ENCODE data around the gene PCDHGA8.
"Not testable (repeated sequence)": the region's sequence is repeated elsewhere in the genome, so short reads cannot be mapped to it uniquely, and the experiment has no call there.

Gene PCDHGA8

DNA sequence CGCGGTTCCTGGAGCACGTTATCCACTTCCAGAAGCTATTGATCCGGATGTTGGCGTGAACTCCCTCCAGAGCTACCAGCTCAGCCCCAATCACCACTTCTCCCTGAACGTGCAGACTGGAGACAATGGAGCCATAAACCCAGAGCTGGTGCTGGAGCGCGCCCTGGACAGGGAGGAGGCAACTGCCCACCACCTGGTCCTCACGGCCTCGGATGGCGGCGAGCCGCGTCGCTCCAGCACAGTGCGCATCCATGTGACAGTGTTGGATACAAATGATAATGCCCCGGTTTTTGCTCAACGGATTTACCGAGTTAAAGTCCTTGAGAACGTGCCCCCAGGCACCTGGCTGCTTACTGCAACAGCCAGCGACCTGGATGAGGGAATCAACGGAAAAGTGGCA lies 11.0 kb downstream of the PCDHGA8 start:
- DNase-seq (ENCODE audit: low spot score): no peak

DNA sequence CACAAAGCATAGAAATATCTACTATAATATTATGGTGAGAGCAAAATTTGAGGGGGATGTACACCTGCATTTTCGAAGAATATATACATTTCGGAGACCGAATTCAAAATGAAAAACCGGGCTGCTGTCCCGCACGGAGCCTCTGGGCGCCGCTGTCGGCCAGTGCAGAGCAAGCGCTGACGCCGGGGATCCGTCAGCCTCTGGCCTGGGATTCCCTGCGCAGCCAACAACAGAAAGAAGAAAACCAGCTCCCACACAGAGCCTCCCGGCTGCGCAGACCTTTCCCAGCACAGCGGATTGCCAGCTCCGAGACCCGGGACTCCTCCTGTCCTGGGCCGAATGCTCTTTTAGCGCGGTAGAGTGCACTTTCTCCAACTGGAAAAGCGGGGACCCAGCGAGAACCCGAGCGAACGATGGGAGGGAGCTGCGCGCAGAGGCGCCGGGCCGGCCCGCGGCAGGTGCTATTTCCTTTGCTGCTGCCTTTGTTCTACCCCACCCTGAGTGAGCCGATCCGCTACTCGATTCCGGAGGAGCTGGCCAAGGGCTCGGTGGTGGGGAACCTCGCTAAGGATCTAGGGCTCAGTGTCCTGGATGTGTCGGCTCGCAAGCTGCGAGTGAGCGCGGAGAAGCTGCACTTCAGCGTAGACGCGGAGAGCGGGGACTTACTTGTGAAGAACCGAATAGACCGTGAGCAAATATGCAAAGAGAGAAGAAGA lies 15.5 kb downstream of the PCDHGA8 start, which contains the start of gene PCDHGB6:
PCDHGB6 (plus strand) TSS at position 232 of the 716 bp plus-strand sequence; CDS start at position 414, 182 bp downstream.
- peak; percentile 17 for DNase-seq (ENCODE audit: low spot score)

DNA sequence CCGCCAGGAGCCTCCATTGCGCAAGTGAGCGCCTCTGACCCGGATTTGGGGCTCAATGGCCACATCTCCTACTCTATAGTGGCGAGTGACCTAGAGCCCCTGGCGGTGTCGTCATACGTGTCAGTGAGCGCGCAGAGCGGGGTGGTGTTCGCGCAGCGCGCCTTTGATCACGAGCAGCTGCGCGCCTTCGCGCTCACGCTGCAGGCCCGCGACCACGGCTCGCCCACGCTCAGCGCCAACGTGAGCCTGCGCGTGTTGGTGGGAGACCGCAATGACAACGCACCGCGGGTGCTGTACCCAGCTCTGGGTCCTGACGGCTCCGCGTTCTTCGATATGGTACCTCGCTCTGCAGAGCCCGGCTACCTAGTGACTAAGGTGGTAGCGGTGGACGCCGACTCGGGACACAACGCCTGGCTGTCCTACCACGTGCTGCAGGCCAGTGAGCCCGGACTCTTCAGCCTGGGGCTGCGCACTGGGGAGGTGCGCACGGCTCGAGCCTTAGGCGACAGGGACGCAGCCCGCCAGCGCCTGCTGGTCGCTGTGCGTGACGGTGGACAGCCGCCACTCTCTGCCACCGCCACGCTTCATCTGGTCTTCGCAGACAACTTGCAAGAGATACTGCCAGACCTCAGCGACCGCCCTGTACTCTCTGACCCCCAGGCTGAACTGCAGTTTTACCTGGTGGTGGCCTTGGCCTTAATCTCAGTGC lies 17.3 kb downstream of the PCDHGA8 start:
- DNase-seq (ENCODE audit: low spot score): no peak

DNA sequence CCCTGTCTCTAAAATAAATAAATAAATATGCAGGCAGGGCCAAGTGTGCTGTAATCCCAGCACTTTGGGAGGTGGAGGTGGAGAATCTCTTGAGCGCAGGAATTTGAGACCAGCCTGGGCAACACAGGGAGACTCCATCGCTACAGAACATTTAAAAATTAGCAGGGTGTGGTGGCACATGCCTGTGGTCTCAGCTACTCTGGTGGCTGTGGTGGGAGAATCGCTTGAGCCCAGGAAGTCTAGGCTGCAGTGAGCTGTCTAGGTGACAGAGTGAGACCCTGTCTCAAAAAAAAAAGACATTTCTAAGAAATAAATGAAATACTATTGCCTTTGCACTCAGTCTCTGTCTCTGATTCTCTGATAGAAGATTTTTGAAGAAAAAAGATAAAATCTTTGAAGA lies 19.1 kb downstream of the PCDHGA8 start:
- DNase-seq (ENCODE audit: low spot score): no peak

DNA sequence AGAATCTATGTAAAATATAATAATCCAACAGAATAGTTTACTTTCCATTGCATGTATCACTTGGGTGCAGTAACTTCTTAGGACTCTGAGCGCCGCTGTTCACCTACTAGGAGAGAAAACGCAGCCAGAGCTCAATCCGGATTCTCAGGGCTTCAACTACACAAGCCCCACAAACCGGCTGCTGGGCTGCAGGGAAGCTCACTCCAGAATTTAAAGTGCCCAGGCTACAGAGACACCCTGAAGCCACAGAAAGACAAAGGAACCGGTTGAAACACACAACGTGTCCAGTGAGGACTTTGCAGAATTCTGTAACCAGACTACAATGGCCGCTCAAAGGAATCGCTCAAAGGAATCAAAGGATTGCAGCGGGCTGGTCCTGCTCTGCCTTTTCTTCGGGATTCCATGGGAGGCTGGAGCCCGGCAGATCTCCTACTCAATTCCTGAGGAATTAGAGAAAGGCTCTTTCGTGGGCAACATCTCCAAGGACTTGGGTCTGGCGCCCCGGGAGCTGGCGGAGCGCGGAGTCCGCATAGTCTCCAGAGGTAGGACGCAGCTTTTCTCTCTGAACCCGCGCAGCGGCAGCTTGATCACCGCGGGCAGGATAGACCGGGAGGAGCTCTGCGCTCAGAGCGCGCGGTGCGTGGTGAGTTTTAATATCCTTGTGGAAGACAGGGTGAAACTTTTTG lies 20.6 kb downstream of the PCDHGA8 start, which contains the start of gene PCDHGA10:
PCDHGA10 (plus strand) TSS at position 134 of the 686 bp plus-strand sequence; CDS start at position 323, 189 bp downstream.
- peak; percentile 53 for DNase-seq (ENCODE audit: low spot score)

DNA sequence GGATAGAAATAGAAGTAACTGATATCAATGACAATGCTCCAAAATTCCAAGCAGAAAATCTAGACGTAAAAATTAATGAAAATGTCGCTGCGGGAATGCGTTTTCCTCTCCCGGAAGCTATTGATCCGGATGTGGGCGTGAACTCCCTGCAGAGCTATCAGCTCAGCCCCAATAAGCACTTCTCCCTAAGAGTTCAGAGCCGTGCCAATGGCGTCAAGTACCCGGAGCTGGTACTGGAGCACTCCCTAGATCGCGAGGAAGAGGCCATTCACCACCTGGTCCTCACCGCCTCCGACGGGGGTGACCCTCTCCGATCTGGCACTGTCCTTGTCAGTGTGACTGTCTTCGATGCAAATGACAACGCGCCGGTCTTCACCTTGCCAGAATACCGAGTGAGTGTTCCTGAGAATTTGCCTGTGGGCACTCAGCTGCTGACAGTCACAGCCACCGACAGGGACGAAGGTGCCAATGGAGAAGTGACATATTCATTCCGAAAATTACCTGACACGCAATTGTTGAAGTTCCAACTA lies 21.2 kb downstream of the PCDHGA8 start:
- DNase-seq (ENCODE audit: low spot score): no peak

DNA sequence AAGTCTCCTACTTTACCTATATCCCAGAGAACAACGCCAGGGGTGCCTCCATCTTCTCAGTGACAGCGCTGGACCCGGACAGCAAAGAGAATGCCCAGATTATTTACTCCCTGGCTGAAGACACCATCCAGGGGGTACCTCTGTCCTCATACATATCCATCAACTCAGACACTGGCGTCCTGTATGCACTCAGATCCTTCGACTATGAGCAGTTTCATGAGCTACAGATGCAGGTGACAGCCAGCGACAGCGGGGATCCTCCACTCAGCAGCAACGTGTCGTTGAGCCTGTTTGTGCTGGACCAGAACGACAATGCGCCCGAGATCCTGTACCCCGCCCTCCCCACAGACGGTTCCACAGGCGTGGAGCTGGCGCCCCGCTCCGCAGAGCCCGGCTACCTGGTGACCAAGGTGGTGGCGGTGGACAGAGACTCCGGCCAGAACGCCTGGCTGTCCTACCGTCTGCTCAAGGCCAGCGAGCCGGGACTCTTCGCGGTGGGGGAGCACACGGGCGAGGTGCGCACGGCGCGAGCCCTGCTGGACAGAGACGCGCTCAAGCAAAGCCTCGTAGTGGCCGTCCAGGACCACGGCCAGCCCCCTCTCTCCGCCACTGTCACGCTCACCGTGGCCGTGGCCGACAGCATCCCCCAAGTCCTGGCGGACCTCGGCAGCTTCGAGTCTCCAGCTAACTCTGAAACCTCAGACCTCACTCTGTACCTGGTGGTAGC lies 22.3 kb downstream of the PCDHGA8 start:
- not testable (repeated sequence) for DNase-seq (ENCODE audit: low spot score)

DNA sequence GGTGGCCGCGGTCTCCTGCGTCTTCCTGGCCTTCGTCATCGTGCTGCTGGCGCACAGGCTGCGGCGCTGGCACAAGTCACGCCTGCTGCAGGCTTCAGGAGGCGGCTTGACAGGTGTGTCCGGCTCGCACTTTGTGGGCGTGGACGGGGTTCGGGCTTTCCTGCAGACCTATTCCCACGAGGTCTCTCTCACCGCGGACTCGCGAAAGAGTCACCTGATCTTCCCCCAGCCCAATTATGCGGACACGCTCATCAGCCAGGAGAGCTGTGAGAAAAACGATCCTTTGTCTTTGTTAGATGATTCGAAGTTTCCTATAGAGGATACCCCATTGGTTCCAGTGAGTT lies 22.8 kb downstream of the PCDHGA8 start:
- not testable (repeated sequence) for DNase-seq (ENCODE audit: low spot score)

DNA sequence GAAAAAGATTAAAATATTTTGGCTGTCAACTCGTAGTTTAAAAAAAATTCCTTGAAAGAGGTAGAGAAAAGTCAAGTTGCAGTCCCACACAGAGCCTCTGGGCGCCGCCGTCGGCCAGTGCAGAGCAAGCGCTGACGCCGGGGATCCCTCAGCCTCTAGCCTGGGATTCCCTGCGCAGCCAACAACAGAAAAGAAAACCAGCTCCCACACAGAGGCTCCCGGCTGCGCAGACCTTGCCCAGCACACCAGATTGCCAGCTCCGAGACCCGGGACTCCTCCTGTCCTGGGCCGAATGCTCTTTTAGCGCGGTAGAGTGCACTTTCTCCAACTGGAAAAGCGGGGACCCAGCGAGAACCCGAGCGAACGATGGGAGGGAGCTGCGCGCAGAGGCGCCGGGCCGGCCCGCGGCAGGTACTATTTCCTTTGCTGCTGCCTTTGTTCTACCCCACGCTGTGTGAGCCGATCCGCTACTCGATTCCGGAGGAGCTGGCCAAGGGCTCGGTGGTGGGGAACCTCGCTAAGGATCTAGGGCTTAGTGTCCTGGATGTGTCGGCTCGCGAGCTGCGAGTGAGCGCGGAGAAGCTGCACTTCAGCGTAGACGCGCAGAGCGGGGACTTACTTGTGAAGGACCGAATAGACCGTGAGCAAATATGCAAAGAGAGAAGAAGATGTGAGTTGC lies 25.2 kb downstream of the PCDHGA8 start, which contains the start of gene PCDHGB7:
PCDHGB7 (plus strand) TSS at position 184 of the 679 bp plus-strand sequence; CDS start at position 367, 183 bp downstream.
- peak; percentile 13 for DNase-seq (ENCODE audit: low spot score)

DNA sequence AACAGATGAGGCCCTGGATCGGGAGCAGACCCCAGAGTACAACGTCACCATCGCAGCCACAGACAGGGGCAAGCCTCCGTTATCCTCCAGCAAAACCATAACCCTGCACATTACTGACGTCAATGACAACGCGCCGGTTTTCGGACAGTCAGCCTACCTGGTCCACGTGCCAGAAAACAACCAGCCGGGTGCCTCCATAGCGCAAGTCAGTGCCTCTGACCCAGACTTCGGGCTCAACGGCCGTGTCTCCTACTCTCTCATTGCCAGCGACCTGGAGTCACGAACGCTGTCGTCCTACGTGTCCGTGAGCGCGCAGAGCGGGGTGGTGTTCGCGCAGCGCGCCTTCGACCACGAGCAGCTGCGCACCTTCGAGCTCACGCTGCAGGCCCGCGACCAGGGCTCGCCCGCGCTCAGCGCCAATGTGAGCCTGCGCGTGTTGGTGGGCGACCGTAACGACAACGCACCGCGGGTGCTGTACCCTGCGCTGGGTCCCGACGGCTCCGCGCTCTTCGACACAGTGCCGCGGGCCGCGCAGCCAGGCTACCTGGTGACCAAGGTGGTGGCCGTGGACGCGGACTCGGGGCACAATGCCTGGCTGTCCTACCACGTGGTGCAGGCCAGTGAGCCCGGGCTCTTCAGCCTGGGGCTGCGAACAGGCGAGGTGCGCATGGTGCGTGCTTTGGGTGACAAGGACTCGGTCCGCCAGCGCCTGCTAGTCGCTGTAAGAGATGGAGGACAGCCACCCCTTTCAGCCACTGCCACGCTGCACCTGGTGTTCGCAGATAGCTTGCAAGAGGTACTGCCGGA lies 26.8 kb downstream of the PCDHGA8 start:
- DNase-seq (ENCODE audit: low spot score): no peak

DNA sequence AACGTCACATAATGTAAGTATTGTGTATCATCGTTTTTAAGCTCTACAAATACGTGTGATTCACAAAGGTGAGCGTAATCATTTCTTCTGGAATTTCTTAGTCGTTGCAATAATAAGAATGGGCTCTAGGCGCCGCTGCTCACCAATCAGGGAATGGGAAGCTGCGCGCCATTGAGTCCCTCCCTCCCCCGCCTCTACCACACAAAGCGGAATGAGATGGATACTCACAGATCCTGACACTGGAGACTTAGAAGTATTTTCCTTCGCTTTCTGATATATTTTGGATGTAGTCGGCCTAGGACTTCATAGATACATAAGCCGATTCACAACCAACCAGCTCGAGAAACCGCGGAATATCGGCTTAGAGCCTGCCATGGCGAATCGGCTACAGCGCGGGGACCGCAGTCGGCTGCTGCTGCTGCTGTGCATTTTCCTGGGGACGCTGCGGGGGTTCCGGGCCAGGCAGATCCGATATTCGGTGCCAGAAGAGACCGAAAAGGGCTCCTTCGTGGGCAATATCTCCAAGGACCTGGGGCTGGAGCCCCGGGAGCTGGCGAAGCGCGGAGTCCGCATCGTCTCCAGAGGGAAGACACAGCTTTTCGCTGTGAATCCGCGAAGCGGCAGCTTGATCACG lies 28.5 kb downstream of the PCDHGA8 start, which contains the start of gene PCDHGA11:
PCDHGA11 (plus strand) TSS at position 197 of the 634 bp plus-strand sequence; CDS start at position 374, 177 bp downstream.
- peak; percentile 8 for DNase-seq (ENCODE audit: low spot score)

DNA sequence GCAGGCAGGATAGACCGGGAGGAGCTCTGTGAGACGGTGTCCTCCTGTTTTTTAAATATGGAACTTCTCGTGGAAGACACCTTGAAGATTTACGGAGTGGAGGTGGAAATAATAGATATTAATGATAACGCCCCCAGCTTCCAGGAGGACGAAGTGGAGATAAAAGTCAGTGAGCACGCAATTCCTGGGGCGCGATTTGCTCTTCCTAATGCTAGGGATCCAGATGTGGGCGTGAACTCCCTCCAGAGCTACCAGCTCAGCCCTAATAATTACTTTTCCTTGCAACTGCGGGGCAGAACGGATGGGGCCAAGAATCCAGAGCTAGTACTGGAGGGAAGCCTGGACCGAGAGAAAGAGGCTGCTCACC lies 29.0 kb downstream of the PCDHGA8 start:
- DNase-seq (ENCODE audit: low spot score): no peak

DNA sequence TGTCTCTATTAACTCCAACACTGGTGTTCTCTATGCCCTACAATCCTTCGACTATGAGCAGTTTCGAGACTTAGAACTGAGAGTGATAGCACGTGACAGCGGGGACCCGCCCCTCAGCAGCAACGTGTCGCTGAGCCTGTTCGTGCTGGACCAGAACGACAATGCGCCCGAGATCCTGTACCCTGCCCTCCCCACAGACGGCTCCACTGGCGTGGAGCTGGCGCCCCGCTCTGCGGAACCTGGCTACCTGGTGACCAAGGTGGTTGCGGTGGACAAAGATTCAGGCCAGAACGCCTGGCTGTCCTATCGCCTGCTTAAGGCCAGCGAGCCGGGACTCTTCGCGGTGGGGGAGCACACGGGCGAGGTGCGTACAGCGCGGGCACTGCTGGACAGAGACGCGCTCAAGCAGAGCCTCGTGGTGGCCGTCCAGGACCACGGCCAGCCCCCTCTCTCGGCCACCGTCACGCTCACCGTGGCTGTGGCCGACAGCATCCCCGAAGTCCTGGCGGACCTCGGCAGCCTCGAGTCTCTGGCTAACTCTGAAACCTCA lies 30.4 kb downstream of the PCDHGA8 start:
- no peak for DNase-seq (ENCODE audit: low spot score)

DNA sequence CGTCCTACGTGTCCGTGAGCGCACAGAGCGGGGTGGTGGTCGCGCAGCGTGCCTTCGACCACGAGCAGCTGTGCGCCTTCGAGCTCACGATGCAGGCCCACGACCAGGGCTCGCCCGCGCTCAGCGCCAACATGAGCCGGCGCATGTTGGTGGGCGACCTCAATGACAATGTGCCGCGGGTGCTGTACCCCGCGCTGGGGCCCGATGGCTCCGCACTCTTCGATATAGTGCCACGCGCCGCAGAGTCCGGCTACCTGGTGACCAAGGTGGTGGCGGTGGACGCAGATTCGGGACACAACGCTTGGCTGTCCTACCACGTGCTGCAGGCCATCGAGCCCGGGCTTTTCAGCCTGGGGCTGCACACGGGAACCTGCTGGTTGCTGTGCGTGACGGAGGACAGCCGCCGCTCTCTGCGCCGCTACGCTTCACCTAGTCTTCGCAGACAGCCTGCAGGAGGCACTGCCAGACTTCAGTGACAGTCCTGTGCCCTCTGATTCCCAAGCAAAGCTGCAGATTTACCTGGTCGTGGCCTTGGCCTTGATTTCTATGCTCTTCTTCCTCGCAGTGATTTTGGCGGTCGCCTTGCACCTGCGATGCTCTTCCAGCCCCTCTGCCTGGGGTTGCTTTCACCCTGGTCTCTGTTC lies 35.5 kb downstream of the PCDHGA8 start:
- no peak for DNase-seq (ENCODE audit: low spot score)

DNA sequence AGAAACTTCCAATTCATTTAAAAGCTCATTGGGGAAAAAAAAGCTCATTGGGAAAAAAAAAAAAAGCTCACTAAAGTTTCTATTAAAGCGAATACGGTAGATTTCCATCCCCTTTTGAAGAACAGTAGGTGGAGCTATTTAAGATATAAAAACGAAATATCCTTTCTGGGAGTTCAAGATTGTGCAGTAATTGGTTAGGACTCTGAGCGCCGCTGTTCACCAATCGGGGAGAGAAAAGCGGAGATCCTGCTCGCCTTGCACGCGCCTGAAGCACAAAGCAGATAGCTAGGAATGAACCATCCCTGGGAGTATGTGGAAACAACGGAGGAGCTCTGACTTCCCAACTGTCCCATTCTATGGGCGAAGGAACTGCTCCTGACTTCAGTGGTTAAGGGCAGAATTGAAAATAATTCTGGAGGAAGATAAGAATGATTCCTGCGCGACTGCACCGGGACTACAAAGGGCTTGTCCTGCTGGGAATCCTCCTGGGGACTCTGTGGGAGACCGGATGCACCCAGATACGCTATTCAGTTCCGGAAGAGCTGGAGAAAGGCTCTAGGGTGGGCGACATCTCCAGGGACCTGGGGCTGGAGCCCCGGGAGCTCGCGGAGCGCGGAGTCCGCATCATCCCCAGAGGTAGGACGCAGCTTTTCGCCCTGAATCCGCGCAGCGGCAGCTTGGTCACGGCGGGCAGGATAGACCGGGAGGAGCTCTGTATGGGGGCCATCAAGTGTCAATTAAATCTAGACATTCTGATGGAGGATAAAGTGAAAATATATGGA lies 38.1 kb downstream of the PCDHGA8 start, which contains the start of gene PCDHGA12:
PCDHGA12 (plus strand) TSS at position 176 of the 782 bp plus-strand sequence; CDS start at position 429, 253 bp downstream.
- DNase-seq (ENCODE audit: low spot score): no peak

DNA sequence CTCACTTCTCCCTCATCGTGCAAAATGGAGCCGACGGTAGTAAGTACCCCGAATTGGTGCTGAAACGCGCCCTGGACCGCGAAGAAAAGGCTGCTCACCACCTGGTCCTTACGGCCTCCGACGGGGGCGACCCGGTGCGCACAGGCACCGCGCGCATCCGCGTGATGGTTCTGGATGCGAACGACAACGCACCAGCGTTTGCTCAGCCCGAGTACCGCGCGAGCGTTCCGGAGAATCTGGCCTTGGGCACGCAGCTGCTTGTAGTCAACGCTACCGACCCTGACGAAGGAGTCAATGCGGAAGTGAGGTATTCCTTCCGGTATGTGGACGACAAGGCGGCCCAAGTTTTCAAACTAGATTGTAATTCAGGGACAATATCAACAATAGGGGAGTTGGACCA lies 38.9 kb downstream of the PCDHGA8 start:
- DNase-seq (ENCODE audit: low spot score): no peak

DNA sequence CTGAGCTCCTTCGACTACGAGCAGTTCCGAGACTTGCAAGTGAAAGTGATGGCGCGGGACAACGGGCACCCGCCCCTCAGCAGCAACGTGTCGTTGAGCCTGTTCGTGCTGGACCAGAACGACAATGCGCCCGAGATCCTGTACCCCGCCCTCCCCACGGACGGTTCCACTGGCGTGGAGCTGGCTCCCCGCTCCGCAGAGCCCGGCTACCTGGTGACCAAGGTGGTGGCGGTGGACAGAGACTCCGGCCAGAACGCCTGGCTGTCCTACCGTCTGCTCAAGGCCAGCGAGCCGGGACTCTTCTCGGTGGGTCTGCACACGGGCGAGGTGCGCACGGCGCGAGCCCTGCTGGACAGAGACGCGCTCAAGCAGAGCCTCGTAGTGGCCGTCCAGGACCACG lies 39.9 kb downstream of the PCDHGA8 start:
- DNase-seq (ENCODE audit: low spot score): not testable (repeated sequence)

DNA sequence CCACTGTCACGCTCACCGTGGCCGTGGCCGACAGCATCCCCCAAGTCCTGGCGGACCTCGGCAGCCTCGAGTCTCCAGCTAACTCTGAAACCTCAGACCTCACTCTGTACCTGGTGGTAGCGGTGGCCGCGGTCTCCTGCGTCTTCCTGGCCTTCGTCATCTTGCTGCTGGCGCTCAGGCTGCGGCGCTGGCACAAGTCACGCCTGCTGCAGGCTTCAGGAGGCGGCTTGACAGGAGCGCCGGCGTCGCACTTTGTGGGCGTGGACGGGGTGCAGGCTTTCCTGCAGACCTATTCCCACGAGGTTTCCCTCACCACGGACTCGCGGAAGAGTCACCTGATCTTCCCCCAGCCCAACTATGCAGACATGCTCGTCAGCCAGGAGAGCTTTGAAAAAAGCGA lies 40.3 kb downstream of the PCDHGA8 start:
- DNase-seq (ENCODE audit: low spot score): not testable (repeated sequence)
